A673 (cell line): ENCODE measurements around the gene TTC34. TPM values are rescaled to one million over a fixed set of nuclear protein-coding genes. Genes with fewer than 3 reads are reported as not detected.
"Not testable (repeated sequence)": the region's sequence is repeated elsewhere in the genome, so short reads cannot be mapped to it uniquely, and the experiment has no call there.

ENCODE experiments used
- BruUV-seq: library from RNA; stranded (reverse); fragments of 400-500 nt; replicated peaks from 2 replicates; lab custom pipeline; 2021; lab: Mats Ljungman, UMichigan
- CTCF ChIA-PET: fragments of 300-600 bp; sonication (Branson Sonifier 250); formaldehyde crosslinking; loops from one replicate; lab custom pipeline; 2022; ENCODE audit warnings: antibody characterized with exemption; lab: Charles Lee
- POLR2A ChIA-PET: fragments of 300-600 bp; sonication (Branson Sonifier 250); formaldehyde crosslinking; loops from one replicate; lab custom pipeline; 2022; ENCODE audit warnings: antibody characterized with exemption; ENCODE audit not compliant: low non-redundant PET; lab: Charles Lee
- DNase-seq: peaks from one replicate; pipeline ENCODE4 v3.0.0-alpha.2; 2015; ENCODE audit warnings: low spot score
- H3K27ac ChIP-seq: fragments of 200-600 bp; sonication (generic); 2 replicates; pipeline ENCODE4 v1.5.1; 2016; ENCODE audit warnings: mixed run types, low read depth, mild to moderate bottlenecking, mixed read lengths, antibody characterized with exemption, low read length; ENCODE audit not compliant: poor library complexity, severe bottlenecking
- H3K27me3 ChIP-seq: fragments of 200-600 bp; sonication (generic); replicated peaks from 2 replicates; pipeline ENCODE4 v1.6.1; 2017; ENCODE audit warnings: mixed run types, low read depth, mild to moderate bottlenecking, mixed read lengths, antibody characterized with exemption, low read length; ENCODE audit not compliant: insufficient read depth, poor library complexity
- H3K36me3 ChIP-seq: fragments of 200-600 bp; sonication (generic); 2 replicates; pipeline ENCODE4 v1.6.1; 2016; ENCODE audit warnings: mixed run types, mild to moderate bottlenecking, mixed read lengths, antibody characterized with exemption, low read length; ENCODE audit not compliant: insufficient read depth, poor library complexity, severe bottlenecking
- H3K4me1 ChIP-seq: fragments of 200-600 bp; sonication (generic); 2 replicates; pipeline ENCODE4 v1.6.1; 2017; ENCODE audit warnings: mixed run types, mild to moderate bottlenecking, mixed read lengths, antibody characterized with exemption, low read length; ENCODE audit not compliant: insufficient read depth, poor library complexity, severe bottlenecking
- H3K4me3 ChIP-seq: fragments of 200-600 bp; sonication (generic); 2 replicates; pipeline ENCODE4 v1.5.1; 2016; ENCODE audit warnings: low read depth, mixed run types, mild to moderate bottlenecking, mixed read lengths, low read length; ENCODE audit not compliant: poor library complexity, severe bottlenecking
- H3K9me3 ChIP-seq: fragments of 200-600 bp; sonication (generic); 2 replicates; pipeline ENCODE4 v1.6.1; 2016; ENCODE audit warnings: mixed run types, low read depth, mild to moderate bottlenecking, mixed read lengths, antibody characterized with exemption, low read length; ENCODE audit not compliant: poor library complexity, severe bottlenecking
- intact Hi-C: fragments of 100-400 bp; cut with micrococcal nuclease; formaldehyde crosslinking; loops from one replicate; pipeline ENCODE4 v1.10.0; 2022; ENCODE audit not compliant: unreplicated experiment
- total RNA-seq: library from RNA; stranded (reverse); gene quantifications from 2 replicates; pipeline ENCODE4 v1.2.3, GENCODE V29; 2021

TTC34 gene
- total RNA-seq, 1 experiment from 2014 or later, result 0.84 TPM

GRCh38 chr1:2655598-2656434, 145.7 kb downstream of the TTC34 start:
- H3K4me3 ChIP-seq, H3K27me3 ChIP-seq, H3K27ac ChIP-seq, intact Hi-C loops, POLR2A ChIA-PET, DNase-seq, H3K36me3 ChIP-seq, CTCF ChIA-PET, BruUV-seq, H3K4me1 ChIP-seq: not testable (repeated sequence)
- peaks cover 34% of the 10 kb centered on the region for H3K9me3 ChIP-seq

- POLR2A ChIA-PET, H3K27me3 ChIP-seq, DNase-seq, CTCF ChIA-PET, intact Hi-C loops, H3K27ac ChIP-seq, H3K4me1 ChIP-seq, BruUV-seq, H3K4me3 ChIP-seq, H3K36me3 ChIP-seq: not testable (repeated sequence)
- peaks cover 34% of the 10 kb centered on the region for H3K9me3 ChIP-seq
These were observed 147.0 kb downstream of the TTC34 start for GRCh38 chr1:2654443-2654948.

GRCh38 chr1:2653741-2654442, 147.6 kb downstream of the TTC34 start:
- CTCF ChIA-PET, POLR2A ChIA-PET, intact Hi-C loops, H3K27me3 ChIP-seq, H3K36me3 ChIP-seq, H3K4me1 ChIP-seq, DNase-seq, H3K27ac ChIP-seq, BruUV-seq, H3K4me3 ChIP-seq: not testable (repeated sequence)
- H3K9me3 ChIP-seq, result peaks cover 34% of the 10 kb centered on the region

GRCh38 chr1:2652926-2653571, 148.4 kb downstream of the TTC34 start:
- not testable (repeated sequence) for BruUV-seq, DNase-seq, H3K27me3 ChIP-seq

GRCh38 chr1:2652152-2652925, 149.2 kb downstream of the TTC34 start:
- H3K27me3 ChIP-seq, H3K4me3 ChIP-seq, CTCF ChIA-PET, H3K36me3 ChIP-seq, H3K4me1 ChIP-seq, DNase-seq, H3K27ac ChIP-seq, BruUV-seq, POLR2A ChIA-PET, intact Hi-C loops: not testable (repeated sequence)
- H3K9me3 ChIP-seq, result peaks cover 36% of the 10 kb centered on the region

More at GRCh38 chr1:2652926-2653571, 148.4 kb downstream of the TTC34 start:
- H3K4me3 ChIP-seq, H3K27ac ChIP-seq, intact Hi-C loops, POLR2A ChIA-PET, H3K4me1 ChIP-seq, H3K36me3 ChIP-seq, CTCF ChIA-PET: not testable (repeated sequence)
- H3K9me3 ChIP-seq, result peaks cover 35% of the 10 kb centered on the region
